HG03097 (cell line): Measurements from ENCODE around the gene MPO.
A peak's percentile ranks its signal among the peaks of the same experiment; 100 is the strongest.

Source experiments
- ATAC-seq: cut with Tn5 transposase; IDR thresholded peaks from one replicate; pipeline ENCODE4 v1.9.1; 2021; ENCODE audit not compliant: unreplicated experiment, low FRiP score

Gene MPO, protein sequence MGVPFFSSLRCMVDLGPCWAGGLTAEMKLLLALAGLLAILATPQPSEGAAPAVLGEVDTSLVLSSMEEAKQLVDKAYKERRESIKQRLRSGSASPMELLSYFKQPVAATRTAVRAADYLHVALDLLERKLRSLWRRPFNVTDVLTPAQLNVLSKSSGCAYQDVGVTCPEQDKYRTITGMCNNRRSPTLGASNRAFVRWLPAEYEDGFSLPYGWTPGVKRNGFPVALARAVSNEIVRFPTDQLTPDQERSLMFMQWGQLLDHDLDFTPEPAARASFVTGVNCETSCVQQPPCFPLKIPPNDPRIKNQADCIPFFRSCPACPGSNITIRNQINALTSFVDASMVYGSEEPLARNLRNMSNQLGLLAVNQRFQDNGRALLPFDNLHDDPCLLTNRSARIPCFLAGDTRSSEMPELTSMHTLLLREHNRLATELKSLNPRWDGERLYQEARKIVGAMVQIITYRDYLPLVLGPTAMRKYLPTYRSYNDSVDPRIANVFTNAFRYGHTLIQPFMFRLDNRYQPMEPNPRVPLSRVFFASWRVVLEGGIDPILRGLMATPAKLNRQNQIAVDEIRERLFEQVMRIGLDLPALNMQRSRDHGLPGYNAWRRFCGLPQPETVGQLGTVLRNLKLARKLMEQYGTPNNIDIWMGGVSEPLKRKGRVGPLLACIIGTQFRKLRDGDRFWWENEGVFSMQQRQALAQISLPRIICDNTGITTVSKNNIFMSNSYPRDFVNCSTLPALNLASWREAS

DNA sequence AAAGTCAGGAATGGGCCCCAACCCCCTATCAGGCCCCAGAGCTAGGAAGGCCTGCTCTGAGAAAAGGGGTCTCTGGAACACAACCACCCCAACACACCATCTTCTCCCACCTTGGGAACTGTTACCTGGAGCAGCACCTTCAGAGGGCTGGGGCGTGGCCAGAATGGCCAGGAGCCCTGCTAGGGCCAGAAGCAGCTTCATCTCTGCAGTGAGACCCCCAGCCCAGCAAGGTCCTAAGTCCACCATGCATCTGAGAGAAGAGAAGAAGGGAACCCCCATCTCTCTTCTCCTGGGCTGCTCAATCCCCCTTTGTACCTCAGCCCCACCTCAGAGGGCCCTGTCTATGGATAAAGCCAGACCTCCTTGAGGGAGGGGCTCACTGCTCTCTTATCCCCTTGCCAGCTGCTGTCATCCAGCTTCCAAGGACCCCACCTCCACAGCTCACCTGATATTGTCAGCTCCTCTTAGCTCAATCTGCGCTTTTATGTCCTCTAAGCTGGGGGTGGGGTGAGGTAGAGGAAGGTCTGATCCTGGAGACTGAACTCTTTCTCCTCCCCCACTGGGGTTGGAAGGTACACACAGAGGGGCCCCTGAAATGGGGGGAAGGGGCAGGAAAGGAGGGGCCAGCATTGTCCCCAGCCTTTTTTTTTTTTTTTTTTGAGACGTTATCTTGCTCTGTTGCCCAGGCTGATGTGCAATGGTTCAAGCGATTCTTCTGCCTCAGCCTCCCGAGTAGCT is at the start of gene MPO:
MPO (minus strand) TSS at position 456 of the 738 bp plus-strand sequence; CDS start at position 279, 177 bp downstream.
- no peak for ATAC-seq

DNA sequence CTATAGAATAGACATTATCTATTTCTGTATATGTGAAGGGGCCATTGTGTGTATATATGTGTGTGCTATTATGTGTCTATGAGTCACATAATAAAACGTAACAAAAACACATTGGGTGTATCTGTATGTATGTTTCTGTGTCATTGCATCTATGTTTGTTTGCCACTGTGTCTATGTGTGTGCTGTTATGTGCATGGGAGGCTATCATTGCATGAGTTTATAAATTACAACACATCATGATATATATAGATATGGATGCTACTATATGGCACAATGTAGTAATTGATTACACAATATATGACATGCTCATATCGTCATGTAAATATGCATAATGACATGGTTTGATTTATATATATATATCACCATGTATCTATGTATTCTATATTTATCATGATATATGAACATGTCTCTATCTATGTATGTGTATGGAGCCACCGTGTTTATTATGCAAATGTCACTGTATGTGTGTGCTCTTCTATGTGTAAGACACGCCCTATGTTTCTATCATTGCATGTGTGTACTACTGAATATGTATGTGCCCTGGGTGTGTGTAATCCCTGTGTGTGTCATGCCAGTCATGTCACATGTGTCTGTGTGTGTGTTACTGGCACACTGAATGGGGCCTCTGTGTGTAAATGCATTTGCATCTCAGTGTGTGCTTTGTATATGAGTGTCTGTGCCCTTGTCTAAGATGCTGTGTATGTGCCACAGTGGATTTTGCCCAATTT is 49.2 kb upstream of the MPO start:
- peak; percentile 2 for ATAC-seq

- ATAC-seq, result peak; percentile 42
Observed at GRCh38 chr17:58329035-58329809, 48.5 kb upstream of the MPO start.

DNA sequence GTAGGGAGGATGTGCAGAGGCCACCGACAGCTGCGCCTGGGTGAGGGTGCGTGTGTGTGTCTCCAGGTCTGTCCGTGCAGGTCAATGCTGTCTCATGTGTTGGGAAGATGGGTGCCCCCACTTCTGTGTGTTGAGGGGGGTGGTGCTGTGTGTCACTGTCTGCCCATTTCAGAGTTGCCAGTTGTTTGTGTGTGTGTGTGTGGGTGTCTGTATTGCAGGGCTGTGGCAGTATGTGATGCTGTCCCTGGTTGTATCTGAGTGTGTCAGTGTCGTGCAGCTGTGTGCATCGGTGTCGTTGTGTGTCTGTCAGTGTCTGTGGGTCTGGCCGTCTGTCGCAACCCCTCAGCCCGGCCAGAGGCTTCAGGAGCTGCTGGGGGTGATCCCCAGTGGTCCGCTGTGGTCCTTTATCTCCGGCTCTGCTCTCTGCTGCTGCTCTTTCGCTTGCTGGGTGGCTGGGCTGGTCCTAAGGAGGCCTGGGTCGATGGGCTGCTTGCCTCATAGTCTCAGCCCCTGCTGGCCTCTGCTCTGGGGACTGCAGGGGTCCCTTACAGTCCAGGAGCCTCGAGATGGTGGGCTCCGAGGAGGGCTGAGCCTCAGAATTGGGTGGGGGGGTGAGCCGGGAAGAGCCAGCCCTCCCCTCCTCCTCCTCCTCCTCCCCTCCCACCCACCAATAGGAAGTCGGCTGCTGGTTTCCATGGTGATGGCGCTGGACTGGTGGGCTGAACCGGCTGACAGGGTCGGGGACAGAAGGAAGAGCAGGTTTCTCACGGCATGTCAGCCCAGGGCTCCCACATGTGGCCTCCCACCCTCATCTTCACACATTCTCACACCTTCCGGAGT is 47.7 kb upstream of the MPO start, which contains the start of gene TSPOAP1:
TSPOAP1 (minus strand) TSS at position 601 of the 840 bp plus-strand sequence. CDS start 875 bp downstream, outside the sequence.
- ATAC-seq, result peak; percentile 14

- ATAC-seq, result no peak
Observed at GRCh38 chr17:58327363-58328194, 46.8 kb upstream of the MPO start.

- no peak for ATAC-seq
Observed at GRCh38 chr17:58326609-58327362, 46.1 kb upstream of the MPO start.

- ATAC-seq, result no peak
Observed at GRCh38 chr17:58325976-58326468, 45.3 kb upstream of the MPO start.

GRCh38 chr17:58325289-58325726 is 44.6 kb upstream of the MPO start:
- no peak for ATAC-seq

- no peak for ATAC-seq
Observed at GRCh38 chr17:58324409-58325288, 43.9 kb upstream of the MPO start.

DNA sequence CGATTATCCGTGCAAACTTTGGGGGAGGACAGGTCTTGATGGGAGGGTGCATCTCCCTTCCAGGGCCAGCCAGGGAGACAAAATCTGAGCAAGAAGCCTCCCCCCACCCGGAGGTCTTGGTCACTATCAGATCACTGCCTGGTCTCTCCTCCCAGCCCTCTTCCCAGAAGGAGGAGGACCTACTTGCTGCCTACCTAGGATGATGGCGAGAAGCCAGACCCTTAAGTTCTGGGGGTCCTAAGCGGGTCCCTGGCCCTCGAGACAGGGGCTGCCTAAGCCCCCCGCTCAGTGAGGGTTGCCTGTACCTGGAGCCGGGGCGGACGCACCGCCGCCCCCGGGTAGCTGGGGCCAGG is 43.3 kb upstream of the MPO start:
- ATAC-seq, result no peak

DNA sequence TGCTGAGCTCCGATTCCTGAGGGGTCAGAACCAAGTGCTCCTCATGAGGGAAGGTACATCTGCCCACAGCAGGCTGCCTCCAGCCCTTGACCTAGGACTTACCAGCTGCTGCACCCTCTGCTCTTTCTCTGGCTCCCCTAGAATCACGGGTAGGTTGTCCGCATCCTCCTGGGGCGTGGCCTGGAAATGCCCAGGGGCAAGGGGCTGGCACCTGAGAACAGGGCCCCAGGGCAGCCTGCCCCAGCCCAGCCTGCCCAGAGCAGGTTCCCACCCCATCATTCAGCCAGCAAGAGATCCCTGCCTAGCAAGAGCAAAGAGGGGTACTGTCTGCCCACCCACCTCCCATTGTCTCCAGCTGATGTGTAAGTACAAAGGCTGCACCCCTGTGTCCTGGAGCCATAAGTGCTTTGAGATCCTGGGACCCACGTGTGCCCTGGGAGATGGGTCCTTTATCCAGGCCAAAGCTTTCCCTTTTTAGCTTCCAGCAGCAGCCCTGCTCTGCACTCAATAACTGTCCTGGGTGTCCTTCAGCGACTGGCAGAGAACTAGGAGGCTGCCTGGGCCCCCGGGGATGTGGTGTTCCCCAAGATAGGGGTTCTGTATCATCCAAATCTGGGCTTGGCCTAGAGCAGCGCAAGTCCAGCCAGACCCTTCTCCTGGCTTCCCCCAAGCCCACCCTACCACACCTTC is 42.8 kb upstream of the MPO start:
- no peak for ATAC-seq

DNA sequence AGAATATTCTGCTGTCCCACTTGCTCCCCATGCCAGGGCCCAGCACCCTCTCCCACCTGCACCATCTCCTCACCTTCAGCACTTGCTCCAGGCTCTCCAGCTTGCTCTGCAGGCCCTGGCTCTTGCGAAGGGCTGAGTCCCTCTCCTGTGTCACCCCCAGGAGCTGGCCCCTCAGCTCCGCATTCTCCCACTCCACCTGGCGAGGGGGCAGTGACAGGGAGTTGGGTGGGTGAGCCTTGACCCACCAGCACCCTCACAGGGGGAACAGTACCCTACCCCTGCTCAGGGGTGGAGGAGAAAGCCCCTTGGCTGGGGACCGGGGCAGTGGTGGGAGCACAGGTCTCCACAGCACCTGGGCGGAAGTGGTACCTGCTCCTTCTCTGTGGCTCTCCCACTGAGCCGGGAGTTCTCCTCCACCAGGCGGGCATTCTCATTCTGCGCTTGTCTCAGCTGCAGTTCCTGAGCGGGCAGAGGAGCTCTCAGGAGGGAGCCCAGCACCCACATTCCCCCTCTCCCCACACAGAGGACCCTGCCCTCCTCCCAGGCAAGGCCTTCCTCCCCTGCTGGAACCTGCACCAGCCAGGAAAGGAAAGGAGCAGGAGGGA is 41.9 kb upstream of the MPO start:
- no peak for ATAC-seq

DNA sequence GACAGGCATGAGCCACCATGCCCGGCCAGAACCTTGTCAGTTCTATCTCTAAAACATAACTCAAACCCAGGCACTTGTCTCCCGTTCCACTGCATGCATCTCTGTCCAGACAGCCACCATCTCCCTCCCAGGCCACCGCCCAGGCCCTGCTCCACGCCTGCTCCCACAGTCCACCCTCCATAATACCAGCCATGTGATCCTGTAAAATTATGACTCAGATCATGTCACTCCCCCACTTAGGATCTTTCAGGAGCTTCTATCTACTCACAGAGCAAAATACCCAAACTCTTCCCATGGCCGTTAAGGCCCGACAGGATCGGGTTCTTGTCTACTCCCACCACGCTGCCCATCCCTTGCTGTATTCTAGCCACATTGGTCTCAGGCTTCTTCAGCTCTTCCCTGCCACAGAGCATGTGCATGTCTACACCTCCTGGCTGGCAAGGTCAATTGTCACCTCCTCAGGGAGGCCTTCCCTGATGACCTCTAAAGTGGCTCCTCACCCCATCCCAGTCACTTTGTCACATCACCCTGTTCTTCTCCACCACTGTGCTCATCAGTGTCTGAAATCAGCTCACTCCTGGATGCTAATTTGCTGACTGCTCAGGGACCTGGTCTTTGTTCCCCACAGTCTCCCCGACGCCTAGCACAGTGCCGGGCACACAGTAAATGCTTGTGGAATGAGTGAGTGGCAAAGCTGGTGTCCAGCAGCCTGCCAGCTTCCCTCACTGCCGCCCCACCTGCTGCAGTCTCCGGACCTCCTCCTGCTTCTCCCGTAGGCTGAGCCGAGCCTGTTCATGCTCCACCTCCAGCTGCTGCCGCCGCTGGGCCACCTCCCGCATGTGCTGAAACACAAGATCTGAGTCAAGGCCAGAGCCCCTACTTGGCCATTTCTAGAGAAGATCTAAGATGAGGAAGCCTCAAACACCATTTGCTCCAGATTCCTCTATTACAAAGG is 41.1 kb upstream of the MPO start:
- ATAC-seq, result no peak
